HCT116 (cell line): ENCODE measurements around the gene XRCC3.

Experiments
- EGR1 ChIP-seq: IDR thresholded peaks from 2 replicates; pipeline ENCODE4 v1.6.1; 2012; ENCODE audit warnings: low read depth
- EZH2 ChIP-seq: fragments of 200-600 bp; sonication (generic); IDR thresholded peaks from 2 replicates; pipeline ENCODE4 v1.6.1; 2017; ENCODE audit warnings: antibody characterized with exemption, mixed run types
- POLR2AphosphoS5 ChIP-seq: IDR thresholded peaks from 2 replicates; pipeline ENCODE4 v1.6.1; 2011; ENCODE audit warnings: mild to moderate bottlenecking, low read depth, low read length, moderate library complexity
- SP1 ChIP-seq: IDR thresholded peaks from 2 replicates; pipeline ENCODE4 v1.6.1; 2012; ENCODE audit warnings: low read depth
- TCF7L2 ChIP-seq: IDR thresholded peaks from 2 replicates; pipeline ENCODE4 v1.7.0; 2011; ENCODE audit warnings: borderline replicate concordance, inconsistent platforms; ENCODE audit not compliant: insufficient read depth, insufficient read length; ENCODE audit errors: extremely low read depth
- TF ChIP-seq, protein P1 (sequence below): IDR thresholded peaks from 2 replicates; pipeline ENCODE4 v1.6.1; 2012; ENCODE audit warnings: low read depth
- TF ChIP-seq, protein P2 (sequence below), 3 experiments: fragments of 200-600 bp in 1 of 3; sonication (generic) in 1 of 3; IDR thresholded peaks in 2 of 3; conservative IDR thresholded peaks in 1 of 3; 2 replicates each; pipeline ENCODE4 v1.5.1; 2012 to 2017; ENCODE audit warnings: low read depth in 2 of 3, low read length in 2 of 3, antibody characterized with exemption in 1 of 3, borderline replicate concordance in 1 of 3, control low read depth in 1 of 3, mild to moderate bottlenecking in 1 of 3, mixed read lengths in 1 of 3, mixed run types in 1 of 3, moderate library complexity in 1 of 3; ENCODE audit not compliant: insufficient read depth in 1 of 3
- TF ChIP-seq, protein P3 (sequence below): IDR thresholded peaks from 2 replicates; pipeline ENCODE4 v1.6.1; 2012

DNA sequence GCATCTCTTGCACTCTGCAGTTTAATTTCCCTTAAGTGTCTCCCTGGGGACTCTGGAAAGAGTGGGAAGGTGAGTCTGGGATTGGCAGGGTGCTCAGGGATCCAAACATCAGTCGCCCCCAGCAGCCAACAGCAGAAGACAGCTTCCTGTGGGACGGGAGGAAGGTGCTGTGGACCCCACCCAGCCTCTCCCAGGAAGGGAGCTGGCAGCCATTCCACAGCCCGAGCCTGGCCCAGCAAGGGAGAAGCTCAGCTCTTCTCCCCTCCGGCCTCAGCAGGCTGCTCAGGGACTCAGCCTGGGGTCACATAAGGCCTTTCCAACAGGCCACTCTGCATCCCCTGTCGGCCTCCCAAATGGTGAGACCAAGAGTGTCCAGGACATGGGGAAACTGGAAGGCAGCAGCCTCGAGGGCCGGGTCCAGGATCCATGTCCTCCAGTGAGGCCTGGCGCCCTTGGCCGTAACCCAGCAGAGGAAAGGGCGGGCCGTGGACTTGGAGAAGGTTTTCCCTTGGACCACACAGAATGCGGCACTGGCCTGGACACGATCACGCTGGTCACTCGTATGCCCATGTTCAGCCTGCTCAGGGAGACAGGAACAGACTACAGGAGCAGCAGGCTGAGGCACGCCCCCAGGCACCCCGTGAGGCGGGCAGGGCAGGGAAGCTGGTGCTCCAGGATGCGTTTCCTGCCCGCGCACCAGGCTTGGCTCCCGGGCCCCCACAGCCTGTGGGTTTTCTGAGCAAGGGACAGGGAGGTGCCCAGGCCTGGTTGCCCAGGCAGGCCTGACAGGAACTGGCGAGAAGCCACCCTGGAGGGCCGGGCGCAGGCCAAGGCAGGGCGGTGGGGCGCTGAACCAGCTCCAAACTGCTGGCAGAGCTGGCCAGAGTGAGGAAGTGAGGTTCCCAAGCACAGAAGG, 3.5 kb downstream of the XRCC3 start:
- TF ChIP-seq, protein P1, sequence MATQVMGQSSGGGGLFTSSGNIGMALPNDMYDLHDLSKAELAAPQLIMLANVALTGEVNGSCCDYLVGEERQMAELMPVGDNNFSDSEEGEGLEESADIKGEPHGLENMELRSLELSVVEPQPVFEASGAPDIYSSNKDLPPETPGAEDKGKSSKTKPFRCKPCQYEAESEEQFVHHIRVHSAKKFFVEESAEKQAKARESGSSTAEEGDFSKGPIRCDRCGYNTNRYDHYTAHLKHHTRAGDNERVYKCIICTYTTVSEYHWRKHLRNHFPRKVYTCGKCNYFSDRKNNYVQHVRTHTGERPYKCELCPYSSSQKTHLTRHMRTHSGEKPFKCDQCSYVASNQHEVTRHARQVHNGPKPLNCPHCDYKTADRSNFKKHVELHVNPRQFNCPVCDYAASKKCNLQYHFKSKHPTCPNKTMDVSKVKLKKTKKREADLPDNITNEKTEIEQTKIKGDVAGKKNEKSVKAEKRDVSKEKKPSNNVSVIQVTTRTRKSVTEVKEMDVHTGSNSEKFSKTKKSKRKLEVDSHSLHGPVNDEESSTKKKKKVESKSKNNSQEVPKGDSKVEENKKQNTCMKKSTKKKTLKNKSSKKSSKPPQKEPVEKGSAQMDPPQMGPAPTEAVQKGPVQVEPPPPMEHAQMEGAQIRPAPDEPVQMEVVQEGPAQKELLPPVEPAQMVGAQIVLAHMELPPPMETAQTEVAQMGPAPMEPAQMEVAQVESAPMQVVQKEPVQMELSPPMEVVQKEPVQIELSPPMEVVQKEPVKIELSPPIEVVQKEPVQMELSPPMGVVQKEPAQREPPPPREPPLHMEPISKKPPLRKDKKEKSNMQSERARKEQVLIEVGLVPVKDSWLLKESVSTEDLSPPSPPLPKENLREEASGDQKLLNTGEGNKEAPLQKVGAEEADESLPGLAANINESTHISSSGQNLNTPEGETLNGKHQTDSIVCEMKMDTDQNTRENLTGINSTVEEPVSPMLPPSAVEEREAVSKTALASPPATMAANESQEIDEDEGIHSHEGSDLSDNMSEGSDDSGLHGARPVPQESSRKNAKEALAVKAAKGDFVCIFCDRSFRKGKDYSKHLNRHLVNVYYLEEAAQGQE, result no peak
- TF ChIP-seq, protein P2, sequence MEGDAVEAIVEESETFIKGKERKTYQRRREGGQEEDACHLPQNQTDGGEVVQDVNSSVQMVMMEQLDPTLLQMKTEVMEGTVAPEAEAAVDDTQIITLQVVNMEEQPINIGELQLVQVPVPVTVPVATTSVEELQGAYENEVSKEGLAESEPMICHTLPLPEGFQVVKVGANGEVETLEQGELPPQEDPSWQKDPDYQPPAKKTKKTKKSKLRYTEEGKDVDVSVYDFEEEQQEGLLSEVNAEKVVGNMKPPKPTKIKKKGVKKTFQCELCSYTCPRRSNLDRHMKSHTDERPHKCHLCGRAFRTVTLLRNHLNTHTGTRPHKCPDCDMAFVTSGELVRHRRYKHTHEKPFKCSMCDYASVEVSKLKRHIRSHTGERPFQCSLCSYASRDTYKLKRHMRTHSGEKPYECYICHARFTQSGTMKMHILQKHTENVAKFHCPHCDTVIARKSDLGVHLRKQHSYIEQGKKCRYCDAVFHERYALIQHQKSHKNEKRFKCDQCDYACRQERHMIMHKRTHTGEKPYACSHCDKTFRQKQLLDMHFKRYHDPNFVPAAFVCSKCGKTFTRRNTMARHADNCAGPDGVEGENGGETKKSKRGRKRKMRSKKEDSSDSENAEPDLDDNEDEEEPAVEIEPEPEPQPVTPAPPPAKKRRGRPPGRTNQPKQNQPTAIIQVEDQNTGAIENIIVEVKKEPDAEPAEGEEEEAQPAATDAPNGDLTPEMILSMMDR (IDR thresholded peaks at IDR 0.05 in 2 of 3, conservative IDR thresholded peaks at IDR 0.05 in 1 of 3; ENCODE audit: borderline replicate concordance in 1 of 3, insufficient read depth in 1 of 3, low read depth in 2 of 3, low read length in 2 of 3), result no peak
- no peak for TF ChIP-seq SP1
- TF ChIP-seq POLR2AphosphoS5, result no peak
- TF ChIP-seq, protein P3, sequence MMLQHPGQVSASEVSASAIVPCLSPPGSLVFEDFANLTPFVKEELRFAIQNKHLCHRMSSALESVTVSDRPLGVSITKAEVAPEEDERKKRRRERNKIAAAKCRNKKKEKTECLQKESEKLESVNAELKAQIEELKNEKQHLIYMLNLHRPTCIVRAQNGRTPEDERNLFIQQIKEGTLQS, result no peak
- no peak for TF ChIP-seq TCF7L2
- no peak for TF ChIP-seq EZH2
- no peak for TF ChIP-seq EGR1
